Ecto neural progenitor cell (in vitro differentiated cells): Measurements from ENCODE around the gene SFMBT2.

Experiments used
- DNase-seq: peaks from one replicate; pipeline ENCODE4 v3.0.0-alpha.2; 2018; ENCODE audit warnings: low spot score

The SFMBT2 gene

DNA sequence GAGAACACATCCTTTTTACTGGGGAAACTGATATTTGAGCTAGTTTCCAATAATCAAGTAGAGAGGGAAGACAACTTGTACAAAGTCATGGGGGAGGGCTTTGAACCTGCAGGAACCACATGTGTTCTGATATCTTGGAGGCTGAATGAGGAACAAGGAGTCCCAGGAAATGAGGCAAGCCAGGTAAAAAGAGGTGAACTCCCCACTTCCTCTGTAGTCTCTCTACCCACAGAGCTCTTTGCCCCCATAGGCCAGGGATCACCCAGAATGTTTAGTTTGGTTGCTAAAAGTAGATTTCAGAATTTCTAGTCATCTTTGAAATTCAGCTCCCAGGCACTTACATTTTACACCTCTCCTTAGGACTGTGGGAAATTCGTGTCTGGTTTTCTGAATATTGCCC, 276.4 kb downstream of the SFMBT2 start:
- no peak for DNase-seq

GRCh38 chr10:7133958-7134357, 276.9 kb downstream of the SFMBT2 start:
- no peak for DNase-seq

DNA sequence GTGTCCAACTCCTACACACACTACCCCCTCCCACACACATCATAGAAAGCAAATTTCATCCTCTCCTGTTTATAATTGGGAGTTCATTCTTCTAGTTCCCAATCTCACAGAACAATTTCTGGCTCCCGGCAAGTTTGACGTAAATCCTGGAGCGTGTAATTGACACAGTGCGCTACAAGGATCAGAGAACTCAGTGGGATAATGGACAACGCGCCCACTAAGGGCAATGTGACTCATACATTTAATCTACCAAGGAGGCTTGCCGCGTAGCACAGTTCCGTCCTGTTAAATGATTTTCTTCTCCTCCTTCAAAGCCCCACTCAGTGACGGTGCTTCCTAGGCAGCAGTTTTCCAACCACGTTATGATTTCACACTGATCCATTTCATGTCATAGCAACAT, 277.6 kb downstream of the SFMBT2 start:
- no peak for DNase-seq

- no peak for DNase-seq
Observed at GRCh38 chr10:7130191-7130911, 280.5 kb downstream of the SFMBT2 start.

- no peak for DNase-seq
Observed at GRCh38 chr10:7123774-7124173, 287.1 kb downstream of the SFMBT2 start.

GRCh38 chr10:7122561-7122960, 288.3 kb downstream of the SFMBT2 start:
- DNase-seq, result no peak

- peak; percentile 73 for DNase-seq
Observed at GRCh38 chr10:7121154-7121797, 289.6 kb downstream of the SFMBT2 start.

DNA sequence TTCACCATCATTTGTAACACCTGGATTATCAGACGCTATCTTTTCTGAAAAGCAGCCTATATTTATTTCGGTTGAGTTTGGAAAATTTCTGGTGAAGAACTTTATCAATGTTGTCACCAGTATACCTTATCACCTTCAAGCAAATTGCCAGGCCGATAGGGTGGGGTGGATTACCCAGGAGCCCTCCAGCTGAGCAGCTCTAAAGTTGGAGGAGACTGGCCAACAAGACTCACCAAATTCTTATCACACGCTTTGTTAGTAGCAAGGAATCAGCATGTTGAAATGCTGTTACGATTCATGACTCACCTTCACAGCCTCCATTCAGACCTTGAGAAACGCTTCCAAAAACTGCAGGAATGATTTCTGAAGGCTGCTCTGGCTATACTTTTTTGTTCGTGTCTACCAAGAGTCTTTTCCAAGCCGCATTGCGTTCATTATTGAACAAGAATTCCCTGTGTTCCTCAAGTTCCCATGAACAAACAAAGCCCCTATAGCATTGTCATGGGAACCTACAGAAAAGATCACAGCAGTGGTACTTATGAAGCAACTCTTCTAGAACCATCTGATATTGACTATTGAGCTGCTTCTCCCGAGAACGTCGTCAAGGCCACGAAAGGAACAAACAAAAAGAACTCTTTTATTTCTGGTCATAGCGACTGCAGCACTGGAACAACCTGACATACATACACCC, 291.4 kb downstream of the SFMBT2 start:
- no peak for DNase-seq

DNA sequence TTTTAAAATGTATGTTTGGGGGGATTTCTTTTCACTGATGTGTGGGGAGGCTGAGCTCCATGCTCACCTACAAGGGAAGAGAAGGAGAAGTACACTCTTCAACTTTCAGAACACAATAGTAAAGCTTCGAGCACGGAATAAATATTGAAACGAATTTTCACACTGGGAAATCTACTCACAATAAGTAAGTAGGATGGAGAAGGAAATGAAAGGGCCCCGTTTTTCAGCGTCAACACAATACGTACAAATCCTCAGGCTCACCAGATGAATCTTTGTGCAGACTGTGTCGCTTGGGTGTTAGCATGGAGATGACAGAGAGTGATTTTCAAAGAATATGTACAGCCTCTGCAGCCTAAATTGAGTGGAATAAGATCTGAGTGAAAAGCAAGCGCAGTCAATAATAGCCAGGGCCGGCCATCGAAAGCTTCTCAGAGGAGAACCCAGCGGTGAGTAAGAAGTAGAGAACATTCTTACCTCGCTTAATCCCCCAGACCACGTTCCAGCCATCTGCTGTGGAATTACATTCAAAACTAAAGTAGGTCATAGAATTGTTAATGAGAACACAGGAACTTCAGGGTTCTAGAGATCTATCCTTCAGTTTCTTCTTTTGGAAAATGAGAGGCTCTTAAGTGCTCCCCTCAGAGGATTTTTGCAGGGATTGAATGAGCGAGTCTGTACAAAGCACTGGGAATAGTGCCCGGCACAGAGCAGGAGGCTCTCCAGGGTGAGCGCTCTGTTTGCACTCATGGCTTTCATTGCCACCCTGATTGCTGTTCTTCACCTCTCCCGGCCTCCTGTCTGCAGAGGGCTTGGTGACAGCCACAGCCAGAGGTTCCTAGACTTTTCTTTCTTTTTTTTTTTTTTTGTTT, 292.8 kb downstream of the SFMBT2 start:
- no peak for DNase-seq

DNA sequence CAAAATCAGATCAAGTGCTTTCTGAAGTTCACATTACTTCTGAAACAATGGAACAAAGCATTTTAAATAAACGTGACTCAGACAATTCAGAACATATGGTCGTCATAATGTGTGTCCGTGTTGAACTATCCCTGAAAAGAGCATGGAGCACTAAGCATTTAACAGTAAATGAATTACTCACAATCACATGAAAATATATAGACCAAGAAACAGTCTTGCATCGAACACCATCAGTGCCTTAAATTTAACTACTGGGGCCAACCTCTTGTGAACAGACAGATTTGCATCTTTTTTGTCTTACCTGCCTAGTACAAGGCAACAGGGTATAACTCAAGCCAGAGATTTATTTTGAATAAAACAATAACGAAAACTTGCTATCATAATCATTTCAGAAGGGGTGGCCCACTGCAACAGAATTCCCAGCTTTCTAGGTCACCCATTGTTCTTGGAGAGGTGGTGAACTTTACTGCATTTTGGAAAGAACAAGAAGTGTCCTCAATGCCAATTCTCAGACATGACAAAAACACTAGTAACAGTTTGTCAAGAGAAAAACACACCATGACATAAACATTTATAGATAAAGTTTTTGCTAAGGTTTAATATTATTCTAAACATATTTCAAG, 293.5 kb downstream of the SFMBT2 start:
- no peak for DNase-seq

GRCh38 chr10:7111561-7111960, 299.3 kb downstream of the SFMBT2 start:
- DNase-seq, result no peak

GRCh38 chr10:7111089-7111488, 299.7 kb downstream of the SFMBT2 start:
- DNase-seq, result no peak
